Lung microvascular endothelial cell (primary cell): ENCODE measurements around the gene PSMA7. TPM values are rescaled to one million over a fixed set of nuclear protein-coding genes. Genes with fewer than 3 reads are reported as not detected.

Experiments
- DNase-seq, 2 donors: peaks; one replicate each; pipeline versions ENCODE4 v3.0.0 to v3.0.0-alpha.2; 2010; ENCODE audit warnings: low read depth in 2 of 2
- total RNA-seq: library from RNA; depleted of rRNA; stranded (reverse); fragments of >200 nt; gene quantifications from 2 replicates; pipeline ENCODE4 v1.2.1, GENCODE V29; 2014

The PSMA7 gene
- 293 and 309 TPM in 2 replicates for total RNA-seq

- DNase-seq = peak; percentile 92 to 95
Observed at GRCh38 chr20:62143081-62143956, at the start of gene PSMA7, which contains the start of gene SS18L1. PSMA7 (minus strand) TSS chr20:62143394; CDS start chr20:62143303, 91 bp downstream. SS18L1 (plus strand) TSS chr20:62143769; CDS start chr20:62143821, 52 bp downstream.

GRCh38 chr20:62192635-62193034, 49.4 kb upstream of the PSMA7 start:
- DNase-seq = no peak

GRCh38 chr20:62191781-62192559, 48.8 kb upstream of the PSMA7 start:
- DNase-seq = no peak

DNA sequence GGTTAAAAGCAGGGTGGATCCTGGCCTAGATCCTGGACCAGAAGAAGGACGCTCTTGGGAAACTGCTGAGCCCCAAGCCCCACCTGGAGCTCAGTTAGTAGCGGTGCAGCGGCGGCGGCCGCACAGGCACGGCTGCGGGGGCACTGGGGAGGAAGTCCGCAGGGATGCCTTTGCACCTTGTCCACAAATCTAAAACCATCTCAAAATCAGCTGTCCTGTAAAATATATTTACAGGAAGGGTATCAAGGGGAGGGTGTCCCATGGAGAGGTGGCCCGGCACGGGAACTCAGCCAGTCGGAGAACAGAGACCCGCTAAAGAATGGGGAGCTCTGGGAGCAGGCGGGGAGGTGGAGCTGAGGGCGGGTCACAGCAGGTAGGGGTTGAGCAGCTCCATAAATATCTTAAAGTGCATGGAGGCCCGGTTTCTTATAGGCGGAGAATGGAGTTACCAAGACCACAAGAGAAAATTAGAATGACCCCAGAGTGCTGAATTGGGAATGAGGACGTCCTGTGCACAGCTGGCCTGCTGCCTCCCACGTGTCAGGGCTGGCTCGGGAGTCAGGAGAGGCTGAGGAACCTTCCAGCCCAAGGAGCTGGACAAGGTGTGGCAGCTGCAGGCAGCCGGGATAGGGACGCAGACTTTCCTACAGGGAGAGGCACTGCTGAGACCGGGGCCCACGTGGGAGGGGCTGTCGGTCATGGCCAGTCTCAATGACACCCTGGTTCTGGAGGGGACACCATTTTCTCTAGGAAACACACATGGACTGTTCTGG, 47.6 kb upstream of the PSMA7 start:
- no peak for DNase-seq

- peak; percentile 57 to 74 for DNase-seq
Observed at GRCh38 chr20:62186887-62187866, 44.0 kb upstream of the PSMA7 start.

DNA sequence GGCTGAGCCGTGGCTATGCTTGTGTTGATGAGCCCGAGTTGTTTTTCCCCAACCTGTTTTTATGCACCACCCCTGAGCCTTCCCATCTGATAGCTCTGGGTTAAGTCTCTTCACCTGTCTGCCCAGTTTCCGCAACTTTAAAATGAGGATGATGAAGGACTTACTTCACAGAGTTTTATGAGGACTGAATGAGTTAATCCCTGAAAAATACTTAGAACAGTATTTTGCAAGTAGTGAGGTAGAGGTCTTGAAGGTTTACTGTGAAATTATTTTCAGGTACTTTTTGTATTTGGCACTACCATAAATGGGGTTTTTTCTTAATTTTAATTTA, 42.9 kb upstream of the PSMA7 start:
- no peak for DNase-seq

- DNase-seq = peak; percentile 37 to 52
Observed at GRCh38 chr20:62183426-62184142, 40.4 kb upstream of the PSMA7 start.

- DNase-seq = peak; percentile 94 to 95
Observed at GRCh38 chr20:62182469-62183425, 39.6 kb upstream of the PSMA7 start, which contains the start of gene MTG2. MTG2 (plus strand) TSS chr20:62183028; CDS start chr20:62193421, 10,393 bp downstream.

DNA sequence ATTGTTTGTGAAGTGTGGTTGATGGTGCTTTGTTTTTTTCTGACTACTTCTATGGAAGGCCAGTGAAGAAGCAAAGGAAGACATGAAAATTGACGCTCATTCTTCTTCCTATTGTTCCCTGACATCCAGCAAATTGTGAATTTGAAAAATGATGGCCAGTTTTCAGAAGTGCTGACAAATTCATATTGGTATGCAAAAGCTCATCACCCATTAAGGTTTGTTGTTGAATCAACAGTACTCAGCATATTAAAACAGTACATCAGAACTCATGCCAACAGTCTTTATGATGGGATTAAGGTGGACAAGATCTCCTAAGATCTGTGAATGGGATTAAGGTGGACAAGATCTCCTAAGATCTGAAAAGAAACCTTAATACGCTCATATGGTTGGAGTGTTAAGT, 38.6 kb upstream of the PSMA7 start:
- DNase-seq = no peak

GRCh38 chr20:62179162-62179504, 35.9 kb upstream of the PSMA7 start:
- DNase-seq = no peak

DNA sequence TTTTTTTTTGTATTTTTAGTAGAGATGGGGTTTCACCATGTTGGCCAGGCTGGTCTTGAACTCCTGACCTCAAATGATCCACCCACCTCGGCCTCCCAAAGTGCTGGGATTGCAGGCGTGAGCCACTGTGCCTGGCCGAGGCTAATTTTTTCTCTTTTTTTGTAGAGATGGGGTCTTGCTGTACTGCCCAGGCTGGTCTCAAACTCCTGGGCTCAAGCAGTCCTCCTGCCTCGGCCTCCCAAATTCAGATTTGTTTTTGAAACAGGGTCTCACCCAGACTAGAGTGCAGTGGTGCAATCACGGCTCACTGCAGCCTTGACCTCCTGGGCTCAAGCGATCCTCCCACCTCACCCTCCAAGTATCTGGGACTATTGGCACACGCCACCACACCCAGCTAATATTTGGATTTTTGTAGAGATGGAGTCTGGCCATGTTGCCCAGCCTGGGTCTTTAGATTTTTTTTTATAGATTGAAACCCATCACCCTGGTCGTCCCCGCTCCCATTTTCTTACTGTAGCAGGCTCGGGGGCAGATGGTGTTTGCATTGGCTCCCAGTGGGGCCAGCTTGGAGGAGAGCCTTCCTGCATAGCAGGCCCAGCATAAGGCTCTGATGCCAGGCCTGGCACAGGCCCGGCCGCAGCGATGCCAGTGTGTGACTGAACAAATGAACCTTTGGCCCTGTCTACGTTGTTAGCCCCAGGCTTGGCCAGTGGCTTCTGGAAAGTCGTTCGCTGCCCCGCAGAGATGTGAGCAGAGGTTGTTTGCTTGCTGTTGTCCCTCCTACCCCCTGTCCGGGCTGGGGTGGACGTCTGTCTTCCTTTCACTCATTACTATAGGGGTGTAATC, 35.3 kb upstream of the PSMA7 start:
- DNase-seq = no peak

DNA sequence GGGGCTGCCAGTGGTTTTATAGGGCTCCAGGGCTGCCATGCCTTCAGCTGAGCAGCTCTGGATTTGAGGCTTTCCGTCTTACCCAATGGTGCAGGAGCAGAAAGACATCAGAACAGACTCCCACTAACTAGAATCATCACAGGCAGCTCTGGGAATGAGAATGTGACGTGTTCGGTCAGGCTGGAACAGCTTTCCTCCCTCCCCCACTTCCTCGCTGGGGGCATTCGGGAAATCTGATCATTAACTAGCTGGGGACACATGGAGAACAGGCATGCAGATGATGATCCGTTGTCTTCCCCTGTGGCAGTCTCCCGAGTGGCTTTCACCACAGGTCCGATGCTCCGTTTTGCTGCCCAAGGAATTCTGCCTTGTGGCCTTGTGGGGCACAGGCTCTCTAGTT, 34.1 kb upstream of the PSMA7 start:
- DNase-seq = no peak

DNA sequence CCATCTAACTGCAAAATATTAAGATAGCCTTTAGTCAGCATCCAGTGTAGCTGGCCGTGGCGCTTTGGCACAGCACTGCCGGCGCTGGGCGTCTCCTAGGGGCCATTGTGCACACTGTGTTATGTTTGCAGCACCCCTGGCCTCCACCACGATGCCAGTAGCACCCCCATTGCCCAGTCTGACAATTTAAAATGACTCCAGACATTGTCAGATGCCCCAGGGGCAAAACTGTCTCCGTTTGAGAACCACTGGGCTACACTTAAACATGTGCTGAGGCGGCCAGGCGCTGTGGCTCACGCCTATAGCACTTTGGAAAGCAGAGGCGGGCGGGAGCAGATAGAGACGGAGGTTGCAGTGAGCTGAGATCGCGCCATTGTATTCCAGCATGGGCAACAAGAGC, 33.7 kb upstream of the PSMA7 start:
- DNase-seq = no peak

DNA sequence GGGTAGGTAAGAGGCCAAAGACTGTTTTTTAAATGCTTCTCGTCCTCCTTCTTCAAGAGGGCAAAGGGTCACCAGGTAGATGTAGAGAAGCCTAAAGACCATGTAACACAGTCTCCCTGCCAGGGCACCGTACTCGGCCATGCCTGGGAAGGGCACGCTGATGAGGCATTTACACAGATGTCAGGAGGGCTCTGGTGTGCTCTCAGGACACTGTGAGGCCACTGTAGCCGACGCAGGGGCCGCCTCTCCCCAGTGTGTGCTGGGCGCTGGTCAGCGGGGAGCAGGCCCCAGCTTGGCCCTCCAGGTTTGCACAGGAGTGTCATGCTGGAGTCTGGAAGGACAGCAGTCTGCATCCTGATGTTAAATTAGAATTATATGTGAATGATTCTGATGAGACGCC, 32.5 kb upstream of the PSMA7 start:
- DNase-seq = no peak

GRCh38 chr20:62174870-62175624, 31.9 kb upstream of the PSMA7 start:
- DNase-seq = no peak

DNA sequence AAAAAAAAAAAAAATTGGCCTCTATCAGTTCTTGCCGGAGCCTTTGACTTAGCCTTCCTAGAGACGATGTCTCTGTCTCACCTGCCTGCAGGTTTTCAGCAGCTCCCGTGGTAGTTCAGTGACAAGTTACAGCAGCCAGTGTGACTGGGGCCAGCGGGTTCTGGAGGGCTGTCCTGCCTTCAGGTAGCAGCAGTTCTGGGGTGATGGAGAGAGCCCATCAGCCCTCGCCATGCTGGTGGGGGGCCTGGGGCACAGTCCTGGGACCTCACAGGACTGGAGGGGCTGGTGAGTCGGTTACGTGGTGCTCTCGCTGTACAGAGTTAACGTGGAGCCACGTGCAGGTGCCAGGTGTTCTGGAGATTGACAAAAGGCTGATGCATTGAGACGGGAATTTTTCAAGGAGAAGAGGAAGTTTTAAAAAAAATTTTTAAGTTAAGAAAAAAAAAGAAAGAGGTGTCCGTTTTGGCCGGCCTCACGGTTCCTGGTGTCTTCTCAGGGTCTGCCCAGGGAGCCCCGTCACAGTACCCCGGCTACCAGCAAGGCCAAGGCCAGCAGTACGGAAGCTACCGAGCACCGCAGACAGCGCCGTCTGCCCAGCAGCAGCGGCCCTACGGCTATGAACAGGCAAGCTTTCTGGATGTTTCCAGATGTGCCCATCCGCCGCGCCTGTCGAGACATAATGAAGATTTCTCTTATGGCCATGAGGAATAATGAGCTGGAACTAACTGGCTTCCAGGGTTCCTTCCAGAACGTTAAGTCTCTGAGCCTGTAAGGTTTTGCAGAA, 31.0 kb upstream of the PSMA7 start:
- no peak for DNase-seq
